Measurements from ENCODE around the gene ENTPD1. TPM values are rescaled to one million over a fixed set of nuclear protein-coding genes. Genes with fewer than 3 reads are reported as not detected.

The ENTPD1 gene
- total and polyA plus RNA-seq, 2 experiments from 2014 or later = 0.95 to 1.6 TPM

DNA sequence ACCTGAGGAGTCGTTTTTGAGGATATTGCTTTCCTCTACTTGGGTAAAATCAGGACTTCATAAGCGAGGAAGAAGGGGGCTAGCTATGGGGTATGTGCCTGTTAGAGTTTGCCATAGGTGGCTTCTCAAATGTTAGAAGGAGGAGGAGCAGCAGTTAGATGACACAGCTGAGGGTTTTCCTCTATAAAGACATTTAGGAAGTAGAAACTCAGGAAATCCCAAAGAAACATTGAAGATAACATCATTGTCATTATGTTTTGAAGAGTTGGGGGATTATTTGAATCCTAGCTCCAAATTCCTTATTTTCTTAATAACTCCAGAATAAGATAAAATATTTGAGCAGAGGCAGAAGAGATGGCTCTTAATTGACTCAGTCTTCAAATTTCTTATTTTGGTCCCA is 92.9 kb downstream of the ENTPD1 start:
- TF ChIP-seq, protein P1, sequence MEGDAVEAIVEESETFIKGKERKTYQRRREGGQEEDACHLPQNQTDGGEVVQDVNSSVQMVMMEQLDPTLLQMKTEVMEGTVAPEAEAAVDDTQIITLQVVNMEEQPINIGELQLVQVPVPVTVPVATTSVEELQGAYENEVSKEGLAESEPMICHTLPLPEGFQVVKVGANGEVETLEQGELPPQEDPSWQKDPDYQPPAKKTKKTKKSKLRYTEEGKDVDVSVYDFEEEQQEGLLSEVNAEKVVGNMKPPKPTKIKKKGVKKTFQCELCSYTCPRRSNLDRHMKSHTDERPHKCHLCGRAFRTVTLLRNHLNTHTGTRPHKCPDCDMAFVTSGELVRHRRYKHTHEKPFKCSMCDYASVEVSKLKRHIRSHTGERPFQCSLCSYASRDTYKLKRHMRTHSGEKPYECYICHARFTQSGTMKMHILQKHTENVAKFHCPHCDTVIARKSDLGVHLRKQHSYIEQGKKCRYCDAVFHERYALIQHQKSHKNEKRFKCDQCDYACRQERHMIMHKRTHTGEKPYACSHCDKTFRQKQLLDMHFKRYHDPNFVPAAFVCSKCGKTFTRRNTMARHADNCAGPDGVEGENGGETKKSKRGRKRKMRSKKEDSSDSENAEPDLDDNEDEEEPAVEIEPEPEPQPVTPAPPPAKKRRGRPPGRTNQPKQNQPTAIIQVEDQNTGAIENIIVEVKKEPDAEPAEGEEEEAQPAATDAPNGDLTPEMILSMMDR (IDR thresholded peaks at IDR 0.05; ENCODE audit: low read depth, low read length) = no peak
- no peak overlapping the region for H3K27ac ChIP-seq
- H3K4me3 ChIP-seq = no peak overlapping the region
- no peaks in the 10 kb centered on the region for H3K36me3 ChIP-seq
- no peaks in the 10 kb centered on the region for H3K27me3 ChIP-seq
- no peaks in the 10 kb centered on the region for H3K9me3 ChIP-seq (ENCODE audit: low read depth)
- H3K4me1 ChIP-seq (ENCODE audit: low read depth) = no peaks in the 10 kb centered on the region
- no peak for DNase-seq (ENCODE audit: low read depth in 1 of 2, low spot score in 1 of 2)

GRCh38 chr10:95850791-95851190 is 94.8 kb downstream of the ENTPD1 start:
- no peak for DNase-seq (ENCODE audit: low read depth in 1 of 2, low spot score in 1 of 2)
- no peaks in the 10 kb centered on the region for H3K9me3 ChIP-seq (ENCODE audit: low read depth)
- no peaks in the 10 kb centered on the region for H3K4me1 ChIP-seq (ENCODE audit: low read depth)
- TF ChIP-seq, protein P1 (IDR thresholded peaks at IDR 0.05; ENCODE audit: low read depth, low read length) = no peak
- no peak overlapping the region for H3K4me3 ChIP-seq
- no peak overlapping the region for H3K27ac ChIP-seq
- no peaks in the 10 kb centered on the region for H3K36me3 ChIP-seq
- no peaks in the 10 kb centered on the region for H3K27me3 ChIP-seq

GRCh38 chr10:95860166-95860940 is 104.4 kb downstream of the ENTPD1 start:
- H3K36me3 ChIP-seq = no peaks in the 10 kb centered on the region
- peak in 1 of 2 donors; percentile 17 for DNase-seq (ENCODE audit: low read depth in 1 of 2, low spot score in 1 of 2)
- TF ChIP-seq, protein P1 (IDR thresholded peaks at IDR 0.05; ENCODE audit: low read depth, low read length) = no peak
- no peak overlapping the region for H3K27ac ChIP-seq
- H3K4me3 ChIP-seq = no peak overlapping the region
- no peaks in the 10 kb centered on the region for H3K4me1 ChIP-seq (ENCODE audit: low read depth)
- no peaks in the 10 kb centered on the region for H3K9me3 ChIP-seq (ENCODE audit: low read depth)
- H3K27me3 ChIP-seq = no peaks in the 10 kb centered on the region

GRCh38 chr10:95861386-95861785 is 105.4 kb downstream of the ENTPD1 start:
- H3K36me3 ChIP-seq = no peaks in the 10 kb centered on the region
- TF ChIP-seq, protein P1 (IDR thresholded peaks at IDR 0.05; ENCODE audit: low read depth, low read length) = no peak
- no peaks in the 10 kb centered on the region for H3K9me3 ChIP-seq (ENCODE audit: low read depth)
- no peak overlapping the region for H3K27ac ChIP-seq
- DNase-seq (ENCODE audit: low read depth in 1 of 2, low spot score in 1 of 2) = no peak
- no peaks in the 10 kb centered on the region for H3K27me3 ChIP-seq
- no peak overlapping the region for H3K4me3 ChIP-seq
- H3K4me1 ChIP-seq (ENCODE audit: low read depth) = no peaks in the 10 kb centered on the region

DNA sequence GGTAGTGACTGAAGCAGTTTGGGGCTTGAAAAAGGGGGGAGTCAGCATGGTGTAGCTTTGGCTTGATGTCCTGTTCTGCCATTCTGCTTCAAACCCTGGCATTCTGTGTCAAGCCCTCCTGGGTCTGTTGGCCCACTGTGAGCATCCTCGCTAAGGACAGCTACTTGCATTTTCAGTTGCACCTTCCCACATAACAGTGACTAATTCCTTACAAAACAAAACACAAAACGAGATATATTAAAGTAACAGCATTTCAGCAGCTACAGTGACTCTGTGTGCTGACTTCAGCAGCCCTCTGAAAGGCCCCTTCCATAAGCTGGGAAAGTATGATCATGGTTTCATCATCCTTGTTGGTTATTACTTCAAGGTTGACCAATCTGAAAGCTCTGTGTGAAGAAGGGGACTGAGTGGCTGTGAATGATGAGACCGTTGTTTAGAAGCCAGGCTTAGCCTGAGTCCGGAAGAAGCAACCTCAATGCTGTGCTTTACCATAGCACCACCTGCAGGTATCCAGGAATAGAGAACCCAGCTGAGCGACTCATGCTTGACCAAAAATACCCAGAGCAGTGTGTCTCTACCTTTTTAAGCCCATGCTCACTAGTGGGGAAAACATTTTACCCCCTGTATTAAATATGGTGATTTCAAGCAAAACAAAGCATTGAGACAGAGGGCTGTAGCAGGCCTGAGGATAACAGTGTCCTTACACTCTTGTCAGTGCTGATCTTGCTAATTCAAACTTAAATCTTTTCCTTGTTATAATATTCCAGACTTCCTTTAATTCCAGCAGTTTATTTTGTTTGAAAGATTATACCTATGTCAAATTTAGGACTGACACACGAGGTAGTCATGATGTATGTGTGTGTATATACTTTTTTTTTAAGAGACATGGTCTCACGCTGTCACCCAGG is 109.2 kb downstream of the ENTPD1 start:
- Histone ChIP-seq H3K9me3 (ENCODE audit: low read depth) (no peaks in the 10 kb centered on the region), H3K27ac (no peak overlapping the region), H3K36me3 (no peaks in the 10 kb centered on the region), H3K4me1 (ENCODE audit: low read depth) (no peaks in the 10 kb centered on the region), H3K27me3 (no peaks in the 10 kb centered on the region), H3K4me3 (no peak overlapping the region)
- peak; percentile 61 to 90 for DNase-seq (ENCODE audit: low read depth in 1 of 2, low spot score in 1 of 2)
- TF ChIP-seq, protein P1 (IDR thresholded peaks at IDR 0.05; ENCODE audit: low read depth, low read length) = peak; percentile 84

All from cardiac muscle cell (in vitro differentiated cells and primary cell).